HCT116 (cell line): Measurements from ENCODE around the gene TSPOAP1. TPM values are rescaled to one million over a fixed set of nuclear protein-coding genes. Genes with fewer than 3 reads are reported as not detected.

Experiments
- ATAC-seq: fragments of 200-7000 bp; cut with Tn5 transposase; 2 replicates; pipeline ENCODE4 v1.9.1; 2020; ENCODE audit warnings: mild to moderate bottlenecking, moderate library complexity
- BruUV-seq: library from RNA; stranded (reverse); fragments of 400-500 nt; replicated peaks from 2 replicates; lab custom pipeline; 2021; lab: Mats Ljungman, UMichigan
- CTCF ChIA-PET: fragments of 300-600 bp; sonication (Branson Sonifier 250); formaldehyde crosslinking; loops from one replicate; lab custom pipeline; 2021; ENCODE audit warnings: antibody characterized with exemption; lab: Charles Lee
- POLR2A ChIA-PET: fragments of 300-600, 350-600 bp; sonication (Branson Sonifier 250); formaldehyde crosslinking; loops from one replicate; lab custom pipeline; 2021; ENCODE audit warnings: antibody characterized with exemption; lab: Charles Lee
- RAD21 ChIA-PET, 2 experiments: fragments of 300-600 bp; sonication (Branson Sonifier 250); formaldehyde crosslinking; loops; one replicate each; lab custom pipeline; 2023; ENCODE audit warnings: low total read pairs in 2 of 2; ENCODE audit not compliant: uncharacterized antibody in 2 of 2, unreplicated experiment in 2 of 2, low non-redundant PET in 1 of 2; lab: Charles Lee
- DNase-seq: peaks from one replicate; pipeline ENCODE4 v3.0.0-alpha.2; 2010; ENCODE audit warnings: low read depth, low spot score
- H2AFZ ChIP-seq: fragments of 200-600 bp; shearing (Covaris generic), sonication (generic); 2 replicates; pipeline ENCODE4 v1.6.1; 2017; ENCODE audit warnings: low read depth, mixed run types, mixed read lengths, antibody characterized with exemption, low read length; ENCODE audit not compliant: poor library complexity, severe bottlenecking
- H3K27ac ChIP-seq: 2 replicates; pipeline ENCODE4 v1.5.1; 2012; ENCODE audit warnings: low read depth, low read length
- H3K27me3 ChIP-seq: fragments of 200-600 bp; sonication (generic); 2 replicates; pipeline ENCODE4 v1.6.1; 2016; ENCODE audit warnings: mixed run types, low read length, mixed read lengths; ENCODE audit not compliant: insufficient read depth
- H3K36me3 ChIP-seq, 2 experiments: fragments of 200-500 bp in 1 of 2; fragments of 200-600 bp in 1 of 2; sonication (Bioruptor generic) in 1 of 2; sonication (generic) in 1 of 2; 2 replicates each; pipeline versions ENCODE4 v1.5.1 to v1.6.1; 2014 to 2016; ENCODE audit warnings: low read length in 2 of 2, inconsistent platforms in 1 of 2, mixed read lengths in 1 of 2, mixed run types in 1 of 2; ENCODE audit not compliant: insufficient read depth in 2 of 2, control insufficient read depth in 1 of 2
- H3K4me1 ChIP-seq, 2 experiments: fragments of 200-600 bp in 1 of 2; sonication (generic) in 1 of 2; 2 replicates each; pipeline versions ENCODE4 v1.5.1 to v1.6.1; 2012 to 2017; ENCODE audit warnings: low read length in 2 of 2, inconsistent platforms in 1 of 2, mild to moderate bottlenecking in 1 of 2, mixed read lengths in 1 of 2, mixed run types in 1 of 2, moderate library complexity in 1 of 2; ENCODE audit not compliant: insufficient read depth in 2 of 2, control insufficient read depth in 1 of 2
- H3K4me2 ChIP-seq: fragments of 200-600 bp; sonication (generic); 2 replicates; pipeline ENCODE4 v1.6.1; 2017; ENCODE audit warnings: mixed run types, low read length, mixed read lengths
- H3K4me3 ChIP-seq, 2 experiments: fragments of 200-600 bp in 1 of 2; sonication (generic) in 1 of 2; replicated peaks in 1 of 2; 2 replicates each; pipeline ENCODE4 v1.5.1; 2011 to 2016; ENCODE audit warnings: low read length in 2 of 2, control low read depth in 1 of 2, low read depth in 1 of 2, mild to moderate bottlenecking in 1 of 2, mixed read lengths in 1 of 2, mixed run types in 1 of 2
- H3K79me2 ChIP-seq: fragments of 200-600 bp; sonication (generic); 2 replicates; pipeline ENCODE4 v1.6.1; 2017; ENCODE audit warnings: mild to moderate bottlenecking, mixed run types, low read length, moderate library complexity, mixed read lengths; ENCODE audit not compliant: insufficient read depth
- H3K9ac ChIP-seq: fragments of 200-600 bp; sonication (generic); 2 replicates; pipeline ENCODE4 v1.6.1; 2016; ENCODE audit warnings: low read length, mixed read lengths
- H3K9me2 ChIP-seq: fragments of 200-600 bp; sonication (generic), shearing (Covaris generic); 2 replicates; pipeline ENCODE4 v1.6.1; 2017; ENCODE audit warnings: mixed run types, mild to moderate bottlenecking, moderate library complexity; ENCODE audit not compliant: insufficient read depth
- H3K9me3 ChIP-seq, 2 experiments: fragments of 200-500 bp in 1 of 2; fragments of 200-600 bp in 1 of 2; sonication (Bioruptor generic) in 1 of 2; sonication (generic) in 1 of 2; 2 replicates each; pipeline ENCODE4 v1.6.1; 2014 to 2017; ENCODE audit warnings: low read length in 2 of 2, mixed read lengths in 2 of 2, inconsistent platforms in 1 of 2, low read depth in 1 of 2, mild to moderate bottlenecking in 1 of 2, mixed run types in 1 of 2, moderate library complexity in 1 of 2; ENCODE audit not compliant: control insufficient read depth in 1 of 2, insufficient read depth in 1 of 2
- H4K20me1 ChIP-seq: fragments of 200-600 bp; sonication (generic), shearing (Covaris generic); 2 replicates; pipeline ENCODE4 v1.6.1; 2017; ENCODE audit warnings: mixed run types, mild to moderate bottlenecking, moderate library complexity; ENCODE audit not compliant: insufficient read depth
- ATF3 ChIP-seq: IDR thresholded peaks from 2 replicates; pipeline ENCODE4 v1.6.1; 2012
- CBX3 ChIP-seq: IDR thresholded peaks from 2 replicates; pipeline ENCODE4 v1.6.1; 2012; ENCODE audit warnings: low read depth
- CEBPB ChIP-seq: IDR thresholded peaks from 2 replicates; pipeline ENCODE4 v1.6.1; 2012; ENCODE audit warnings: low read depth
- CTCF ChIP-seq, 3 experiments: fragments of 200-600 bp in 1 of 3; sonication (generic) in 1 of 3; IDR thresholded peaks in 2 of 3; conservative IDR thresholded peaks in 1 of 3; 2 replicates each; pipeline ENCODE4 v1.5.1; 2012 to 2017; ENCODE audit warnings: low read depth in 2 of 3, low read length in 2 of 3, antibody characterized with exemption in 1 of 3, borderline replicate concordance in 1 of 3, control low read depth in 1 of 3, mild to moderate bottlenecking in 1 of 3, mixed read lengths in 1 of 3, mixed run types in 1 of 3, moderate library complexity in 1 of 3; ENCODE audit not compliant: insufficient read depth in 1 of 3
- EGR1 ChIP-seq: IDR thresholded peaks from 2 replicates; pipeline ENCODE4 v1.6.1; 2012; ENCODE audit warnings: low read depth
- ELF1 ChIP-seq: IDR thresholded peaks from 2 replicates; pipeline ENCODE4 v1.6.1; 2012; ENCODE audit warnings: low read depth, borderline replicate concordance
- EZH2 ChIP-seq: fragments of 200-600 bp; sonication (generic); IDR thresholded peaks from 2 replicates; pipeline ENCODE4 v1.6.1; 2017; ENCODE audit warnings: antibody characterized with exemption, mixed run types
- EZH2phosphoT487 ChIP-seq: fragments of 200-600 bp; IDR thresholded peaks from 2 replicates; pipeline ENCODE4 v1.6.1; 2018; ENCODE audit warnings: antibody characterized with exemption, borderline replicate concordance
- JUND ChIP-seq: IDR thresholded peaks from 2 replicates; pipeline ENCODE4 v1.6.1; 2012
- MAX ChIP-seq: IDR thresholded peaks from 2 replicates; pipeline ENCODE4 v1.6.1; 2012
- POLR2A ChIP-seq: IDR thresholded peaks from 2 replicates; pipeline ENCODE4 v1.7.0; 2011; ENCODE audit warnings: borderline replicate concordance; ENCODE audit not compliant: insufficient read depth, insufficient read length; ENCODE audit errors: extremely low read depth
- POLR2AphosphoS5 ChIP-seq: IDR thresholded peaks from 2 replicates; pipeline ENCODE4 v1.6.1; 2011; ENCODE audit warnings: mild to moderate bottlenecking, low read depth, low read length, moderate library complexity
- RAD21 ChIP-seq: IDR thresholded peaks from 2 replicates; pipeline ENCODE4 v1.6.1; 2012; ENCODE audit warnings: low read depth, mild to moderate bottlenecking
- SIN3A ChIP-seq: IDR thresholded peaks from 2 replicates; pipeline ENCODE4 v1.6.1; 2012; ENCODE audit warnings: low read depth
- SP1 ChIP-seq: IDR thresholded peaks from 2 replicates; pipeline ENCODE4 v1.6.1; 2012; ENCODE audit warnings: low read depth
- SRF ChIP-seq: IDR thresholded peaks from 2 replicates; pipeline ENCODE4 v1.6.1; 2012; ENCODE audit warnings: low read depth
- TCF7L2 ChIP-seq: IDR thresholded peaks from 2 replicates; pipeline ENCODE4 v1.7.0; 2011; ENCODE audit warnings: borderline replicate concordance, inconsistent platforms; ENCODE audit not compliant: insufficient read depth, insufficient read length; ENCODE audit errors: extremely low read depth
- YY1 ChIP-seq: IDR thresholded peaks from 2 replicates; pipeline ENCODE4 v1.6.1; 2011; ENCODE audit warnings: low read length, low read depth, moderate library complexity, mild to moderate bottlenecking; ENCODE audit not compliant: insufficient replicate concordance; ENCODE audit errors: extremely low read depth
- ZBTB33 ChIP-seq: IDR thresholded peaks from 2 replicates; pipeline ENCODE4 v1.6.1; 2011; ENCODE audit warnings: mild to moderate bottlenecking, low read length, moderate library complexity; ENCODE audit not compliant: insufficient replicate concordance; ENCODE audit errors: extremely low read depth
- ZFX ChIP-seq: fragments of 450-650 bp; IDR thresholded peaks from 2 replicates; pipeline ENCODE4 v1.6.1; 2017
- ZNF274 ChIP-seq: fragments of 200-500 bp; sonication (Bioruptor generic); IDR thresholded peaks from 2 replicates; pipeline ENCODE4 v1.6.1; 2014; ENCODE audit warnings: mild to moderate bottlenecking, low read depth, low read length, inconsistent platforms
- intact Hi-C: fragments of 100-400 bp; cut with micrococcal nuclease; formaldehyde crosslinking; loops from 2 replicates; pipeline ENCODE4 v1.10.0; 2022
- total RNA-seq: library from RNA; stranded (reverse); gene quantifications from one replicate; pipeline ENCODE4 v1.2.1, GENCODE V29; 2021; ENCODE audit not compliant: unreplicated experiment

TSPOAP1 gene
- total RNA-seq, 1 experiment from 2014 or later = 0.27 TPM

GRCh38 chr17:58351831-58352595 lies 23.4 kb upstream of the TSPOAP1 start, which contains the start of gene SUPT4H1:
Gene SUPT4H1 (minus strand): TSS chr17:58352201. CDS start chr17:58352135, 66 bp downstream.
- Histone ChIP-seq H4K20me1 (no peaks in the 10 kb centered on the region), H2AFZ (no peak within 1 kb of the TSS), H3K27ac (peak within 1 kb of the TSS; percentile 73), H3K9ac (peak within 1 kb of the TSS; percentile 80), H3K27me3 (no peaks in the 10 kb centered on the region), H3K4me3 (peak within 1 kb of the TSS; percentile 79 to 82), H3K79me2 (peaks cover 32% of the 10 kb centered on the region), H3K9me2 (no peaks in the 10 kb centered on the region), H3K9me3 (no peaks in the 10 kb centered on the region), H3K4me1 (peaks cover 16 to 22% of the 10 kb centered on the region in 2 experiments), H3K36me3 (peaks cover 34 to 52% of the 10 kb centered on the region in 2 experiments; a peak in 3 of 4 replicates), H3K4me2 (peak within 1 kb of the TSS; percentile 78)
- intact Hi-C loops = loop anchor here (1.0 kb wide), 2 partner anchors 39 to 65 kb away; partner anchors contain the start of gene RNF43
- POLR2A ChIA-PET = interaction anchor here (0.7 to 2.4 kb wide), 24 partner anchors 9 to 116 kb away, joined by 3 to 39 read pairs (median 5); partner anchors contain the start of gene RNF43
- RAD21 ChIA-PET = interaction anchor here (0.6 to 2.1 kb wide), 5 partner anchors 34 to 81 kb away, joined by 3 to 16 read pairs (median 8); partner anchors contain the start of gene RNF43 (in 2 of the 2)
- CTCF ChIA-PET = interaction anchor here (0.9 to 2.3 kb wide), 9 partner anchors 14 to 97 kb away, joined by 3 to 20 read pairs (median 4); partner anchors contain the start of gene RNF43
- peak; percentile 93 for ATAC-seq
- BruUV-seq = no TSS peak
- peak; percentile 94 for DNase-seq
- TF ChIP-seq POLR2AphosphoS5 (peak; percentile 97), JUND (peak; percentile 68), CTCF (IDR thresholded peaks at IDR 0.05 in 2 of 3, conservative IDR thresholded peaks at IDR 0.05 in 1 of 3; ENCODE audit: borderline replicate concordance in 1 of 3, insufficient read depth in 1 of 3, low read depth in 2 of 3, low read length in 2 of 3) (no peak), ELF1 (peak; percentile 67; the same call in 1 of the 2 replicates), RAD21 (peak; percentile 38), ZBTB33 (peak; percentile 55), EZH2phosphoT487 (no peak), SIN3A (peak; percentile 42), ATF3 (no peak), CEBPB (no peak), MAX (peak; percentile 93), SP1 (peak; percentile 80), POLR2A (peak; percentile 90), YY1 (peak; percentile 84), ZFX (peak; percentile 20; the same call in 1 of the 2 replicates), EZH2 (no peak), EGR1 (peak; percentile 86), ZNF274 (no peak), TCF7L2 (peak; percentile 99), SRF (peak; percentile 84), CBX3 (peak; percentile 91)
